ENCODE measurements around the gene MMD2.
A peak's percentile ranks its signal among the peaks of the same experiment; 100 is the strongest.
"Not testable (repeated sequence)": the region's sequence is repeated elsewhere in the genome, so short reads cannot be mapped to it uniquely, and the experiment has no call there.

The MMD2 gene

GRCh38 chr7:4982741-4983140 is 23.8 kb upstream of the MMD2 start:
- H3K9me3 ChIP-seq (ENCODE audit: control insufficient read depth, low read length); H3K4me3 ChIP-seq (ENCODE audit: extremely low read depth, insufficient read depth, low read length, poor library complexity, severe bottlenecking); H3K4me1 ChIP-seq (ENCODE audit: control insufficient read depth, insufficient read depth, low read length, poor library complexity, severe bottlenecking); H3K27ac ChIP-seq (ENCODE audit: low read depth, low read length, severe bottlenecking): not testable (repeated sequence)
- peaks cover 73% of the 10 kb centered on the region for H3K36me3 ChIP-seq (ENCODE audit: control insufficient read depth, insufficient read depth, low read length)
- no CpG with 5 or more reads among the region's 2 CpGs for WGBS, 2 experiments (ENCODE audit: insufficient coverage in 2 of 2)

- H3K36me3 ChIP-seq (ENCODE audit: control insufficient read depth, insufficient read depth, low read length) = peaks cover 73% of the 10 kb centered on the region
- H3K9me3 ChIP-seq (ENCODE audit: control insufficient read depth, low read length); H3K4me3 ChIP-seq (ENCODE audit: extremely low read depth, insufficient read depth, low read length, poor library complexity, severe bottlenecking); H3K27ac ChIP-seq (ENCODE audit: low read depth, low read length, severe bottlenecking); H3K4me1 ChIP-seq (ENCODE audit: control insufficient read depth, insufficient read depth, low read length, poor library complexity, severe bottlenecking): not testable (repeated sequence)
- WGBS, 2 experiments (ENCODE audit: insufficient coverage in 2 of 2) = 92 to 95% methylated on average over 16 of the region's 17 CpGs
Measured at GRCh38 chr7:4981295-4981890, 22.4 kb upstream of the MMD2 start.

GRCh38 chr7:4975626-4976025 is 16.6 kb upstream of the MMD2 start:
- 80 to 91% methylated on average over 9 to 11 of the region's 13 CpGs for WGBS, 2 experiments (ENCODE audit: insufficient coverage in 2 of 2)

GRCh38 chr7:4973728-4974198 is 14.8 kb upstream of the MMD2 start:
- no peaks in the 10 kb centered on the region for H3K9me3 ChIP-seq (ENCODE audit: control insufficient read depth, low read length)
- H3K27ac ChIP-seq (ENCODE audit: low read depth, low read length, severe bottlenecking) = peak overlapping the region; percentile 90
- H3K4me3 ChIP-seq (ENCODE audit: extremely low read depth, insufficient read depth, low read length, poor library complexity, severe bottlenecking) = peak overlapping the region; percentile 83
- H3K4me1 ChIP-seq (ENCODE audit: control insufficient read depth, insufficient read depth, low read length, poor library complexity, severe bottlenecking) = no peaks in the 10 kb centered on the region
- H3K36me3 ChIP-seq (ENCODE audit: control insufficient read depth, insufficient read depth, low read length) = peaks cover 27% of the 10 kb centered on the region
- 0 to 1% methylated on average over 27 to 34 of the region's 41 CpGs for WGBS, 2 experiments (ENCODE audit: insufficient coverage in 2 of 2)

More at GRCh38 chr7:4975626-4976025, 16.6 kb upstream of the MMD2 start:
- not testable (repeated sequence) for H3K27ac ChIP-seq (ENCODE audit: low read depth, low read length, severe bottlenecking); H3K4me3 ChIP-seq (ENCODE audit: extremely low read depth, insufficient read depth, low read length, poor library complexity, severe bottlenecking); H3K9me3 ChIP-seq (ENCODE audit: control insufficient read depth, low read length); H3K4me1 ChIP-seq (ENCODE audit: control insufficient read depth, insufficient read depth, low read length, poor library complexity, severe bottlenecking)
- H3K36me3 ChIP-seq (ENCODE audit: control insufficient read depth, insufficient read depth, low read length) = peaks cover 36% of the 10 kb centered on the region

- not testable (repeated sequence) for H3K27ac ChIP-seq (ENCODE audit: low read depth, low read length, severe bottlenecking); H3K9me3 ChIP-seq (ENCODE audit: control insufficient read depth, low read length); H3K4me3 ChIP-seq (ENCODE audit: extremely low read depth, insufficient read depth, low read length, poor library complexity, severe bottlenecking); H3K4me1 ChIP-seq (ENCODE audit: control insufficient read depth, insufficient read depth, low read length, poor library complexity, severe bottlenecking)
- 86 to 98% methylated on average over 4 to 9 of the region's 10 CpGs for WGBS, 2 experiments (ENCODE audit: insufficient coverage in 2 of 2)
- peaks cover 14% of the 10 kb centered on the region for H3K36me3 ChIP-seq (ENCODE audit: control insufficient read depth, insufficient read depth, low read length)
Measured at GRCh38 chr7:4972446-4972845, 13.5 kb upstream of the MMD2 start.

GRCh38 chr7:4965295-4966022 is 6.5 kb upstream of the MMD2 start:
- WGBS, 2 experiments (ENCODE audit: insufficient coverage in 2 of 2) = 94 to 96% methylated on average over 3 to 7 of the region's 11 CpGs

GRCh38 chr7:4964506-4964905 is 5.5 kb upstream of the MMD2 start:
- Histone ChIP-seq H3K27ac (ENCODE audit: low read depth, low read length, severe bottlenecking) (no peak overlapping the region), H3K36me3 (ENCODE audit: control insufficient read depth, insufficient read depth, low read length) (no peaks in the 10 kb centered on the region), H3K4me1 (ENCODE audit: control insufficient read depth, insufficient read depth, low read length, poor library complexity, severe bottlenecking) (no peaks in the 10 kb centered on the region), H3K9me3 (ENCODE audit: control insufficient read depth, low read length) (no peaks in the 10 kb centered on the region), H3K4me3 (ENCODE audit: extremely low read depth, insufficient read depth, low read length, poor library complexity, severe bottlenecking) (no peak overlapping the region)
- whole genome bisulfite sequencing, 2 experiments (ENCODE audit: insufficient coverage in 2 of 2) = 77 to 82% methylated on average over 10 to 11 of the region's 11 CpGs

More at GRCh38 chr7:4965295-4966022, 6.5 kb upstream of the MMD2 start:
- H3K4me3 ChIP-seq (ENCODE audit: extremely low read depth, insufficient read depth, low read length, poor library complexity, severe bottlenecking) = no peak overlapping the region
- no peak overlapping the region for H3K27ac ChIP-seq (ENCODE audit: low read depth, low read length, severe bottlenecking)
- no peaks in the 10 kb centered on the region for H3K4me1 ChIP-seq (ENCODE audit: control insufficient read depth, insufficient read depth, low read length, poor library complexity, severe bottlenecking)
- no peaks in the 10 kb centered on the region for H3K36me3 ChIP-seq (ENCODE audit: control insufficient read depth, insufficient read depth, low read length)
- H3K9me3 ChIP-seq (ENCODE audit: control insufficient read depth, low read length) = no peaks in the 10 kb centered on the region

GRCh38 chr7:4962872-4963775 is 4.1 kb upstream of the MMD2 start:
- no peaks in the 10 kb centered on the region for H3K36me3 ChIP-seq (ENCODE audit: control insufficient read depth, insufficient read depth, low read length)
- H3K9me3 ChIP-seq (ENCODE audit: control insufficient read depth, low read length) = no peaks in the 10 kb centered on the region
- H3K27ac ChIP-seq (ENCODE audit: low read depth, low read length, severe bottlenecking) = no peak overlapping the region
- WGBS, 2 experiments (ENCODE audit: insufficient coverage in 2 of 2) = 78 to 85% methylated on average over 17 to 18 of the region's 19 CpGs
- no peak overlapping the region for H3K4me3 ChIP-seq (ENCODE audit: extremely low read depth, insufficient read depth, low read length, poor library complexity, severe bottlenecking)
- H3K4me1 ChIP-seq (ENCODE audit: control insufficient read depth, insufficient read depth, low read length, poor library complexity, severe bottlenecking) = no peaks in the 10 kb centered on the region

GRCh38 chr7:4960363-4960762 is 1.4 kb upstream of the MMD2 start:
- H3K4me1 ChIP-seq (ENCODE audit: control insufficient read depth, insufficient read depth, low read length, poor library complexity, severe bottlenecking) = no peaks in the 10 kb centered on the region
- no peaks in the 10 kb centered on the region for H3K9me3 ChIP-seq (ENCODE audit: control insufficient read depth, low read length)
- H3K4me3 ChIP-seq (ENCODE audit: extremely low read depth, insufficient read depth, low read length, poor library complexity, severe bottlenecking) = no peak overlapping the region
- no peak overlapping the region for H3K27ac ChIP-seq (ENCODE audit: low read depth, low read length, severe bottlenecking)
- WGBS, 2 experiments (ENCODE audit: insufficient coverage in 2 of 2) = 52 to 61% methylated on average over 8 of the region's 10 CpGs
- no peaks in the 10 kb centered on the region for H3K36me3 ChIP-seq (ENCODE audit: control insufficient read depth, insufficient read depth, low read length)

- no CpG with 5 or more reads among the region's 4 CpGs for WGBS, 2 experiments (ENCODE audit: insufficient coverage in 2 of 2)
- no peak overlapping the region for H3K4me3 ChIP-seq (ENCODE audit: extremely low read depth, insufficient read depth, low read length, poor library complexity, severe bottlenecking)
- H3K36me3 ChIP-seq (ENCODE audit: control insufficient read depth, insufficient read depth, low read length) = no peaks in the 10 kb centered on the region
- H3K27ac ChIP-seq (ENCODE audit: low read depth, low read length, severe bottlenecking) = no peak overlapping the region
- no peaks in the 10 kb centered on the region for H3K9me3 ChIP-seq (ENCODE audit: control insufficient read depth, low read length)
- H3K4me1 ChIP-seq (ENCODE audit: control insufficient read depth, insufficient read depth, low read length, poor library complexity, severe bottlenecking) = no peaks in the 10 kb centered on the region
Measured at GRCh38 chr7:4959893-4960292, 906 bp upstream of the MMD2 start.

Measured in mesodermal cell (in vitro differentiated cells).